ENCODE data around the gene TRAF5. TPM values are rescaled to one million over a fixed set of nuclear protein-coding genes. Genes with fewer than 3 reads are reported as not detected.

Gene TRAF5
- total and polyA plus RNA-seq, 2 donors (not counting 3 experiments of a cell fraction or from before 2014, with no cell fraction given): 8.5 to 17.6 TPM

DNA sequence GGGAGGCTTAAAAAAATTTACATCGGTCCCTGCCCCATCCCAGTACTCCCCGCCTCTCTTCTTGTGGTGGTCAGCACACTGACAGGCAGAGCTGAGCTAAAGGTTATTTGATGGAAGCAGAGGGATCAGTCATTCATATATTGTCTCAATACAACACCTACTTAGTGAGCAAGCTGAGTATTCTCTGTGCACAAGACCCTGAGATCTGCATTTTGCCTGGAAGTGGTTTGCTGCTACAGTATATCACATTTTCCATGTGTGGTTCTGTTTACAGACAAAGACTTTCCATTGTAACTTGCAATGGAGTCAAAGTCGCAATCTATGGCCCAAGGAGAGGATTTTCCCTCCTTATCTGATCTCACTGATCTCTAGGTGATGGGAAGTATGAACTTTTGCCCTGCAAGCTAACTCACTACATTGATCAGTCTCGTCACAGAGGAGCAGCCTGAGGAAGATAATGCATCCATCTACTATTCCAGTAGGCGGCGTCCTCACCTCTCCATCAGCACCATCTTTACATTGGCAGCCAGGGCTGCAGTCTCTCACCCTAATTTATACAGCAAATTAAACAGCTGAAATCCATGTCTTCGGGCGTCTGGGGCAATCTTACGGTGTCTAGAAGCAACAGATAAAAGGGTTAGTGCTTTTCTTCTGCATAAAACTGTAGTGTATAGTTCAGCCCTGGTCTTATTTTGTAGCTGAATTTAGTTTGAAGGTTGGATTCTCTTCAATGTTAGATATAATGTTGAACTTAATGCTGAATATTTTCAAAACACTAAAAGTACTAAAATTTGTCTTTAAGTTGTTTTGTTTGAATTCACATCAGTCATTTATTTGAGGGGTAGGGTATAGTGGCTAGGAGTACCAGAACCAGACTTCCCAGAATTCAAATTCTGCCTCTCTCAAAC, 3.2 kb upstream of the TRAF5 start:
- dilution Hi-C loops (cut with MboI; ENCODE audit: extremely low pct_ligation_motif_present, low sequenced_read_pairs): no loop called here
- H3K4me2 ChIP-seq (ENCODE audit: insufficient read depth, low read length): no peak overlapping the region
- FAIRE-seq: peak; percentile 47
- H3K9ac ChIP-seq (replicated peaks; ENCODE audit: extremely low read depth, insufficient read depth, low read length): no peak overlapping the region
- no peak overlapping the region for H3K4me3 ChIP-seq (replicated peaks in 1 of 3; ENCODE audit: insufficient read depth in 1 of 3, low read depth in 1 of 3, low read length in 3 of 3)
- intact Hi-C loops (cut with micrococcal nuclease): loop anchor here (1.0 kb wide), 5 partner anchors 30 to 332 kb away; no protein-coding TSS in a partner anchor
- ChIA-PET CTCF (interaction anchor here (0.6 to 4.3 kb wide), 37 partner anchors 9 to 1132 kb away, joined by 3 to 97 read pairs (median 4); no protein-coding TSS in a partner anchor), POLR2A (interaction anchor here (0.8 kb wide), 1 partner anchor 47 kb away, joined by 4 read pairs; no protein-coding TSS in a partner anchor)
- peaks cover 3% of the 10 kb centered on the region for H3K4me1 ChIP-seq (ENCODE audit: control insufficient read depth, extremely low read depth, insufficient read depth, low read length)
- H3K27ac ChIP-seq (ENCODE audit: insufficient read depth, low read depth, low read length): no peak overlapping the region
- no peaks in the 10 kb centered on the region for H3K27me3 ChIP-seq (ENCODE audit: control insufficient read depth in 2 of 2, insufficient read depth in 2 of 2, low read length in 2 of 2)
- H3K36me3 ChIP-seq (ENCODE audit: control insufficient read depth in 2 of 2, extremely low read depth in 1 of 2, insufficient read depth in 2 of 2, low read length in 2 of 2): no peaks in the 10 kb centered on the region
- H4K20me1 ChIP-seq (replicated peaks; ENCODE audit: control insufficient read depth, extremely low read depth, insufficient read depth, low read length): no peaks in the 10 kb centered on the region
- no peaks in the 10 kb centered on the region for H3K79me2 ChIP-seq (ENCODE audit: control insufficient read depth, insufficient read depth, low read length)
- TF ChIP-seq JUN (IDR thresholded peaks at IDR 0.05; ENCODE audit: borderline replicate concordance, insufficient read depth, insufficient read length, low read depth): no peak
- TF ChIP-seq EZH2 (IDR thresholded peaks at IDR 0.05; ENCODE audit: borderline replicate concordance, low read depth, low read length, severe bottlenecking): no peak
- TF ChIP-seq, protein P1, sequence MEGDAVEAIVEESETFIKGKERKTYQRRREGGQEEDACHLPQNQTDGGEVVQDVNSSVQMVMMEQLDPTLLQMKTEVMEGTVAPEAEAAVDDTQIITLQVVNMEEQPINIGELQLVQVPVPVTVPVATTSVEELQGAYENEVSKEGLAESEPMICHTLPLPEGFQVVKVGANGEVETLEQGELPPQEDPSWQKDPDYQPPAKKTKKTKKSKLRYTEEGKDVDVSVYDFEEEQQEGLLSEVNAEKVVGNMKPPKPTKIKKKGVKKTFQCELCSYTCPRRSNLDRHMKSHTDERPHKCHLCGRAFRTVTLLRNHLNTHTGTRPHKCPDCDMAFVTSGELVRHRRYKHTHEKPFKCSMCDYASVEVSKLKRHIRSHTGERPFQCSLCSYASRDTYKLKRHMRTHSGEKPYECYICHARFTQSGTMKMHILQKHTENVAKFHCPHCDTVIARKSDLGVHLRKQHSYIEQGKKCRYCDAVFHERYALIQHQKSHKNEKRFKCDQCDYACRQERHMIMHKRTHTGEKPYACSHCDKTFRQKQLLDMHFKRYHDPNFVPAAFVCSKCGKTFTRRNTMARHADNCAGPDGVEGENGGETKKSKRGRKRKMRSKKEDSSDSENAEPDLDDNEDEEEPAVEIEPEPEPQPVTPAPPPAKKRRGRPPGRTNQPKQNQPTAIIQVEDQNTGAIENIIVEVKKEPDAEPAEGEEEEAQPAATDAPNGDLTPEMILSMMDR (IDR thresholded peaks at IDR 0.05; ENCODE audit: extremely low read depth in 1 of 2, insufficient read depth in 1 of 2, low read depth in 1 of 2, low read length in 2 of 2): peak; percentile 79 to 80
- TF ChIP-seq FOS (IDR thresholded peaks at IDR 0.05; ENCODE audit: borderline replicate concordance, insufficient read depth, low read length): no peak
- no peak overlapping the region for H2AFZ ChIP-seq (ENCODE audit: low read depth, low read length)
- H3K9me1 ChIP-seq (replicated peaks; ENCODE audit: control insufficient read depth, extremely low read depth, insufficient read depth, low read length): no peaks in the 10 kb centered on the region
- peak; percentile 68 for DNase-seq (ENCODE audit: low read depth, low spot score)
- BruUV-seq (replicated peaks): no TSS peak
- H3K9me3 ChIP-seq (replicated peaks; ENCODE audit: control insufficient read depth, insufficient read depth, low read length): no peaks in the 10 kb centered on the region

Data from endothelial cell of umbilical vein (primary cell).